ENCODE data around the gene HCAR3. TPM values are rescaled to one million over a fixed set of nuclear protein-coding genes. Genes with fewer than 3 reads are reported as not detected.
"Not testable (repeated sequence)": the region's sequence is repeated elsewhere in the genome, so short reads cannot be mapped to it uniquely, and the experiment has no call there.

HCAR3 gene
- total and polyA plus RNA-seq, 2 of the 13 experiments (the other 11 are each of a cell fraction or from before 2014, with no cell fraction given) = 0.11 to 12.8 TPM

GRCh38 chr12:122750781-122751515 lies 34.3 kb upstream of the HCAR3 start:
- POLR2A ChIA-PET; ATAC-seq; FAIRE-seq; DNase-seq (ENCODE audit: low spot score); H3K27me3 ChIP-seq (ENCODE audit: control insufficient read depth in 1 of 2, insufficient read depth in 2 of 2, low read length in 2 of 2); H4K20me1 ChIP-seq (ENCODE audit: insufficient read depth, low read length); BruUV-seq (replicated peaks); H3K27ac ChIP-seq (ENCODE audit: extremely low read length, insufficient read depth, low read length); H3K4me3 ChIP-seq (replicated peaks in 1 of 3; ENCODE audit: insufficient read depth in 1 of 3, low read depth in 2 of 3, low read length in 3 of 3); H3K9ac ChIP-seq (ENCODE audit: insufficient read depth, low read depth, low read length); H3K9me3 ChIP-seq (ENCODE audit: low read length): not testable (repeated sequence)
- H2AFZ ChIP-seq (ENCODE audit: low read length) = peak overlapping the region; percentile 72
- peak overlapping the region; percentile 85; the same call in 1 of the 2 replicates for H3K4me2 ChIP-seq (ENCODE audit: low read depth, low read length)
- CTCF ChIA-PET (ENCODE audit: low intra/inter-chr PET ratio, low total read pairs) = interaction anchor here (3.0 kb wide), 1 partner anchor 113 kb away, joined by 43 read pairs; no protein-coding TSS in a partner anchor
- peaks cover 44% of the 10 kb centered on the region for H3K4me1 ChIP-seq (ENCODE audit: insufficient read depth, low read length)
- in situ Hi-C loops (cut with HindIII; ENCODE audit: extremely low pct_ligation_motif_present, low pct_unique_long_range_greater_than_20kb) (loop anchor here (5.0 kb wide), 1 partner anchor 114 kb away; no protein-coding TSS in a partner anchor), intact Hi-C loops (cut with micrococcal nuclease; ENCODE audit: unreplicated experiment) (loop anchor here (10.0 kb wide), 1 partner anchor 226 kb away; the partner anchor contains the start of genes KNTC1 and RSRC2)
- peaks cover 24% of the 10 kb centered on the region for H3K79me2 ChIP-seq (ENCODE audit: insufficient read depth, low read length)
- H3K36me3 ChIP-seq (replicated peaks in 1 of 2; ENCODE audit: control insufficient read depth in 1 of 2, insufficient read depth in 2 of 2, low read length in 2 of 2) = peaks cover 0 to 13% of the 10 kb centered on the region in 2 experiments; a peak in 3 of 5 replicates
- 65% methylated on average over 17 of the region's 17 CpGs for WGBS (ENCODE audit: low lambda C conversion rate)

- H3K9me3 ChIP-seq (ENCODE audit: low read length) = no peaks in the 10 kb centered on the region
- in situ Hi-C loops (cut with HindIII; ENCODE audit: extremely low pct_ligation_motif_present, low pct_unique_long_range_greater_than_20kb) = loop anchor here (5.0 kb wide), 1 partner anchor 112 kb away; no protein-coding TSS in a partner anchor
- no peak overlapping the region for H3K27ac ChIP-seq (ENCODE audit: extremely low read length, insufficient read depth, low read length)
- ChIA-PET POLR2A (no interaction called here), CTCF (ENCODE audit: low intra/inter-chr PET ratio, low total read pairs) (no interaction called here)
- 41% methylated on average over 6 of the region's 6 CpGs for WGBS (ENCODE audit: low lambda C conversion rate)
- no peaks in the 10 kb centered on the region for H4K20me1 ChIP-seq (ENCODE audit: insufficient read depth, low read length)
- no peak overlapping the region for H3K4me3 ChIP-seq (replicated peaks in 1 of 3; ENCODE audit: insufficient read depth in 1 of 3, low read depth in 2 of 3, low read length in 3 of 3)
- no peak overlapping the region for H2AFZ ChIP-seq (ENCODE audit: low read length)
- no peaks in the 10 kb centered on the region; a peak in 1 of 5 replicates for H3K27me3 ChIP-seq (ENCODE audit: control insufficient read depth in 1 of 2, insufficient read depth in 2 of 2, low read length in 2 of 2)
- DNase-seq (ENCODE audit: low spot score) (no peak), FAIRE-seq (no peak), ATAC-seq (no peak)
- H3K4me1 ChIP-seq (ENCODE audit: insufficient read depth, low read length) = peaks cover 39% of the 10 kb centered on the region
- H3K79me2 ChIP-seq (ENCODE audit: insufficient read depth, low read length) = peaks cover 19% of the 10 kb centered on the region
- peak overlapping the region; percentile 6; the same call in 1 of the 2 replicates for H3K4me2 ChIP-seq (ENCODE audit: low read depth, low read length)
- intact Hi-C loops (cut with micrococcal nuclease; ENCODE audit: unreplicated experiment) = loop anchor here (10.0 kb wide), 1 partner anchor 225 kb away; the partner anchor contains the start of genes KNTC1 and RSRC2
- no peak overlapping the region for H3K9ac ChIP-seq (ENCODE audit: insufficient read depth, low read depth, low read length)
- H3K36me3 ChIP-seq (replicated peaks in 1 of 2; ENCODE audit: control insufficient read depth in 1 of 2, insufficient read depth in 2 of 2, low read length in 2 of 2) = peaks cover 0 to 5% of the 10 kb centered on the region in 2 experiments; a peak in 3 of 5 replicates
- BruUV-seq (replicated peaks) = no TSS peak
- TF ChIP-seq MLLT10 (CRISPR knock-in tag; IDR thresholded peaks at IDR 0.05) (no peak), ZZZ3 (CRISPR knock-in tag; IDR thresholded peaks at IDR 0.05; ENCODE audit: borderline replicate concordance) (no peak), NFYC (CRISPR knock-in tag; IDR thresholded peaks at IDR 0.05) (peak; percentile 79), AGO2 (optimal IDR thresholded peaks at IDR 0.05; ENCODE audit: low read depth, low read length) (no peak), BHLHE40 (IDR thresholded peaks at IDR 0.05; ENCODE audit: low read length) (no peak), ZMYM4 (CRISPR knock-in tag; IDR thresholded peaks at IDR 0.05) (peak; percentile 51), ZNF746 (CRISPR knock-in tag; IDR thresholded peaks at IDR 0.05) (no peak), TCF12 (IDR thresholded peaks at IDR 0.05) (no peak), TCF12 (CRISPR knock-in tag; IDR thresholded peaks at IDR 0.05) (no peak), RAD51 (IDR thresholded peaks at IDR 0.05; ENCODE audit: borderline replicate concordance) (peak; percentile 62), REPIN1 (CRISPR knock-in tag; IDR thresholded peaks at IDR 0.05; ENCODE audit: borderline replicate concordance, low read depth) (no peak), HOMEZ (CRISPR knock-in tag; IDR thresholded peaks at IDR 0.05; ENCODE audit: low read depth) (peak; percentile 14; the same call in 1 of the 2 replicates), HNRNPH1 (optimal IDR thresholded peaks at IDR 0.05; ENCODE audit: low read depth, low read length) (no peak), NFYB (CRISPR knock-in tag; IDR thresholded peaks at IDR 0.05) (peak; percentile 50; the same call in 1 of the 2 replicates)
Observed at GRCh38 chr12:122749569-122750332, 33.1 kb upstream of the HCAR3 start.
